Activated naive CD8-positive, alpha-beta T cell (primary cell): ENCODE data around the gene IKZF2.
"Not testable (repeated sequence)": the region's sequence is repeated elsewhere in the genome, so short reads cannot be mapped to it uniquely, and the experiment has no call there.

ENCODE experiments used
- H3K27ac Mint-ChIP-seq: one replicate; pipeline ENCODE4 v1.8.0; 2021; ENCODE audit warnings: mixed read lengths
- H3K27me3 Mint-ChIP-seq: one replicate; pipeline ENCODE4 v1.8.0; 2021; ENCODE audit warnings: mixed read lengths
- H3K36me3 Mint-ChIP-seq: one replicate; pipeline ENCODE4 v1.8.0; 2021; ENCODE audit warnings: mixed read lengths
- H3K4me1 Mint-ChIP-seq: one replicate; pipeline ENCODE4 v1.8.0; 2021; ENCODE audit warnings: low read depth, mixed read lengths
- H3K4me3 Mint-ChIP-seq: one replicate; pipeline ENCODE4 v1.8.0; 2021; ENCODE audit warnings: mild to moderate bottlenecking, mixed read lengths
- H3K9me3 Mint-ChIP-seq: one replicate; pipeline ENCODE4 v1.8.0; 2021; ENCODE audit warnings: low read depth, mixed read lengths

The IKZF2 gene

GRCh38 chr2:213065583-213066442, 85.6 kb downstream of the IKZF2 start:
- no peaks in the 10 kb centered on the region for H3K27me3 Mint-ChIP-seq
- H3K27ac Mint-ChIP-seq, result peak overlapping the region; percentile 74

GRCh38 chr2:213064099-213064498, 87.3 kb downstream of the IKZF2 start:
- Mint-ChIP-seq H3K27me3 (no peaks in the 10 kb centered on the region), H3K4me1 (peaks cover 40% of the 10 kb centered on the region), H3K9me3 (no peaks in the 10 kb centered on the region), H3K27ac (no peak overlapping the region), H3K36me3 (peaks cover 2% of the 10 kb centered on the region), H3K4me3 (no peak overlapping the region)

More at GRCh38 chr2:213065583-213066442, 85.6 kb downstream of the IKZF2 start:
- H3K4me3 Mint-ChIP-seq, result peak overlapping the region; percentile 68
- H3K36me3 Mint-ChIP-seq, result peaks cover 2% of the 10 kb centered on the region
- peaks cover 50% of the 10 kb centered on the region for H3K4me1 Mint-ChIP-seq
- no peaks in the 10 kb centered on the region for H3K9me3 Mint-ChIP-seq

GRCh38 chr2:213057977-213058376, 93.4 kb downstream of the IKZF2 start:
- Mint-ChIP-seq H3K27me3 (no peaks in the 10 kb centered on the region), H3K27ac (peak overlapping the region; percentile 72), H3K36me3 (no peaks in the 10 kb centered on the region), H3K4me3 (no peak overlapping the region), H3K4me1 (peaks cover 14% of the 10 kb centered on the region), H3K9me3 (peaks cover 4% of the 10 kb centered on the region)

GRCh38 chr2:213046431-213046830, 105.0 kb downstream of the IKZF2 start:
- no peak overlapping the region for H3K4me3 Mint-ChIP-seq
- H3K4me1 Mint-ChIP-seq, result no peaks in the 10 kb centered on the region
- H3K36me3 Mint-ChIP-seq, result peaks cover 15% of the 10 kb centered on the region
- no peaks in the 10 kb centered on the region for H3K9me3 Mint-ChIP-seq
- H3K27me3 Mint-ChIP-seq, result no peaks in the 10 kb centered on the region
- H3K27ac Mint-ChIP-seq, result no peak overlapping the region

- Mint-ChIP-seq H3K27me3 (no peaks in the 10 kb centered on the region), H3K4me3 (no peak overlapping the region), H3K9me3 (no peaks in the 10 kb centered on the region), H3K36me3 (peaks cover 15% of the 10 kb centered on the region), H3K4me1 (no peaks in the 10 kb centered on the region), H3K27ac (peak overlapping the region; percentile 58)
These were observed 107.8 kb downstream of the IKZF2 start for GRCh38 chr2:213043566-213043965.

- Mint-ChIP-seq H3K27me3 (no peaks in the 10 kb centered on the region), H3K36me3 (peaks cover 19% of the 10 kb centered on the region), H3K27ac (no peak overlapping the region), H3K9me3 (no peaks in the 10 kb centered on the region), H3K4me3 (no peak overlapping the region), H3K4me1 (peaks cover 9% of the 10 kb centered on the region)
These were observed 109.2 kb downstream of the IKZF2 start for GRCh38 chr2:213042262-213042661.

- no peak overlapping the region for H3K27ac Mint-ChIP-seq
- peaks cover 4% of the 10 kb centered on the region for H3K36me3 Mint-ChIP-seq
- no peak overlapping the region for H3K4me3 Mint-ChIP-seq
- H3K9me3 Mint-ChIP-seq, result no peaks in the 10 kb centered on the region
- H3K27me3 Mint-ChIP-seq, result no peaks in the 10 kb centered on the region
- peaks cover 29% of the 10 kb centered on the region for H3K4me1 Mint-ChIP-seq
These were observed 114.6 kb downstream of the IKZF2 start for GRCh38 chr2:213036836-213037235.

GRCh38 chr2:213034585-213034984, 116.8 kb downstream of the IKZF2 start:
- peaks cover 4% of the 10 kb centered on the region for H3K36me3 Mint-ChIP-seq
- H3K27ac Mint-ChIP-seq, result peak overlapping the region; percentile 59
- no peak overlapping the region for H3K4me3 Mint-ChIP-seq
- no peaks in the 10 kb centered on the region for H3K27me3 Mint-ChIP-seq
- peaks cover 31% of the 10 kb centered on the region for H3K4me1 Mint-ChIP-seq
- no peaks in the 10 kb centered on the region for H3K9me3 Mint-ChIP-seq

- H3K4me1 Mint-ChIP-seq, result peaks cover 26% of the 10 kb centered on the region
- H3K9me3 Mint-ChIP-seq, result no peaks in the 10 kb centered on the region
- H3K36me3 Mint-ChIP-seq, result peaks cover 4% of the 10 kb centered on the region
- no peak overlapping the region for H3K4me3 Mint-ChIP-seq
- H3K27ac Mint-ChIP-seq, result peak overlapping the region; percentile 4
- no peaks in the 10 kb centered on the region for H3K27me3 Mint-ChIP-seq
These were observed 118.8 kb downstream of the IKZF2 start for GRCh38 chr2:213032607-213033006.

GRCh38 chr2:213022987-213023386, 128.4 kb downstream of the IKZF2 start:
- Mint-ChIP-seq H3K4me1 (peaks cover 21% of the 10 kb centered on the region), H3K27ac (peak overlapping the region; percentile 73)

GRCh38 chr2:213021971-213022899, 129.2 kb downstream of the IKZF2 start:
- H3K27me3 Mint-ChIP-seq, result no peaks in the 10 kb centered on the region
- H3K36me3 Mint-ChIP-seq, result no peaks in the 10 kb centered on the region
- peak overlapping the region; percentile 73 for H3K27ac Mint-ChIP-seq
- peak overlapping the region; percentile 39 for H3K4me3 Mint-ChIP-seq
- no peaks in the 10 kb centered on the region for H3K9me3 Mint-ChIP-seq
- H3K4me1 Mint-ChIP-seq, result peaks cover 23% of the 10 kb centered on the region

More at GRCh38 chr2:213022987-213023386, 128.4 kb downstream of the IKZF2 start:
- H3K36me3 Mint-ChIP-seq, result no peaks in the 10 kb centered on the region
- no peak overlapping the region for H3K4me3 Mint-ChIP-seq
- no peaks in the 10 kb centered on the region for H3K27me3 Mint-ChIP-seq
- H3K9me3 Mint-ChIP-seq, result no peaks in the 10 kb centered on the region

GRCh38 chr2:213020913-213021312, 130.5 kb downstream of the IKZF2 start:
- H3K36me3 Mint-ChIP-seq, H3K4me3 Mint-ChIP-seq, H3K9me3 Mint-ChIP-seq, H3K27ac Mint-ChIP-seq, H3K27me3 Mint-ChIP-seq: not testable (repeated sequence)
- H3K4me1 Mint-ChIP-seq, result peaks cover 34% of the 10 kb centered on the region

- H3K27ac Mint-ChIP-seq, result no peak overlapping the region
These were observed 131.1 kb downstream of the IKZF2 start for GRCh38 chr2:213020268-213020667.

GRCh38 chr2:213019368-213019767, 132.0 kb downstream of the IKZF2 start:
- Mint-ChIP-seq H3K4me3 (no peak overlapping the region), H3K4me1 (peaks cover 42% of the 10 kb centered on the region), H3K27ac (no peak overlapping the region), H3K9me3 (no peaks in the 10 kb centered on the region), H3K36me3 (no peaks in the 10 kb centered on the region), H3K27me3 (no peaks in the 10 kb centered on the region)

More at GRCh38 chr2:213020268-213020667, 131.1 kb downstream of the IKZF2 start:
- H3K27me3 Mint-ChIP-seq, result no peaks in the 10 kb centered on the region
- H3K9me3 Mint-ChIP-seq, result no peaks in the 10 kb centered on the region
- H3K4me1 Mint-ChIP-seq, result peaks cover 39% of the 10 kb centered on the region
- H3K36me3 Mint-ChIP-seq, result no peaks in the 10 kb centered on the region
- H3K4me3 Mint-ChIP-seq, result no peak overlapping the region

- H3K27ac Mint-ChIP-seq, result peak overlapping the region; percentile 31
- peak overlapping the region; percentile 25 for H3K4me3 Mint-ChIP-seq
- no peaks in the 10 kb centered on the region for H3K36me3 Mint-ChIP-seq
- no peaks in the 10 kb centered on the region for H3K9me3 Mint-ChIP-seq
- H3K27me3 Mint-ChIP-seq, result no peaks in the 10 kb centered on the region
- peaks cover 42% of the 10 kb centered on the region for H3K4me1 Mint-ChIP-seq
These were observed 133.0 kb downstream of the IKZF2 start for GRCh38 chr2:213018340-213018901.
